HepG2 (cell line): ENCODE data around the gene TMEM132D. TPM values are rescaled to one million over a fixed set of nuclear protein-coding genes. Genes with fewer than 3 reads are reported as not detected.

Experiments
- ATAC-seq: fragments of 200-7000 bp; cut with Tn5 transposase; 3 replicates; pipeline ENCODE4 v1.9.1; 2020; ENCODE audit warnings: mild to moderate bottlenecking, moderate library complexity
- BruUV-seq: library from RNA; stranded (reverse); fragments of 400-500 nt; replicated peaks from 2 replicates; lab custom pipeline; 2021; lab: Mats Ljungman, UMichigan
- CTCF ChIA-PET: fragments of 300-600 bp; formaldehyde crosslinking; extraction: SDS; loops from one replicate; lab custom pipeline; 2021; ENCODE audit warnings: low total read pairs, inconsistent platforms, low intra/inter-chr PET ratio; lab: Yijun Ruan, JAX
- POLR2A ChIA-PET: fragments of 350-600 bp; sonication (Branson Sonifier 250); formaldehyde crosslinking; loops from one replicate; lab custom pipeline; 2020; ENCODE audit warnings: antibody characterized with exemption, inconsistent platforms; lab: Yijun Ruan, JAX
- DNase-seq: peaks from one replicate; pipeline ENCODE4 v3.0.0-alpha.2; 2015; ENCODE audit warnings: low spot score
- FAIRE-seq: peaks from 3 replicates; lab custom pipeline; 2011; peaks lifted over from hg19 to GRCh38; lab: Jason Lieb, UNC
- H2AFZ ChIP-seq: one replicate; pipeline ENCODE4 v1.6.1; 2011; ENCODE audit warnings: low read length, inconsistent platforms
- H3K27ac ChIP-seq: fragments of 300-600 bp; 3 replicates; pipeline ENCODE4 v1.8.0; 2011; ENCODE audit warnings: mixed run types, mild to moderate bottlenecking, mixed read lengths, low read length, inconsistent platforms; ENCODE audit not compliant: insufficient read depth; ENCODE audit errors: extremely low read length
- H3K27me3 ChIP-seq, 2 experiments: fragments of 200-600 bp in 1 of 2; 2 replicates in 1 of 2; 3 replicates in 1 of 2; pipeline versions ENCODE4 v1.6.0 to v1.8.0; 2011; ENCODE audit warnings: low read length in 2 of 2, mild to moderate bottlenecking in 2 of 2, moderate library complexity in 2 of 2, inconsistent platforms in 1 of 2; ENCODE audit not compliant: insufficient read depth in 2 of 2, control insufficient read depth in 1 of 2
- H3K36me3 ChIP-seq, 2 experiments: fragments of 200-600 bp in 1 of 2; replicated peaks in 1 of 2; 2 replicates in 1 of 2; 3 replicates in 1 of 2; pipeline versions ENCODE4 v1.5.1 to v1.8.0; 2011; ENCODE audit warnings: low read length in 2 of 2, inconsistent platforms in 1 of 2; ENCODE audit not compliant: insufficient read depth in 2 of 2, control insufficient read depth in 1 of 2
- H3K4me1 ChIP-seq: 2 replicates; pipeline ENCODE4 v1.5.1; 2012; ENCODE audit warnings: low read length, inconsistent platforms; ENCODE audit not compliant: insufficient read depth
- H3K4me2 ChIP-seq: 2 replicates; pipeline ENCODE4 v1.6.0; 2011; ENCODE audit warnings: low read depth, low read length, inconsistent platforms
- H3K4me3 ChIP-seq, 3 experiments: fragments of 200-600 bp in 1 of 3; sonication (generic), shearing (Covaris generic) in 1 of 3; replicated peaks in 1 of 3; 2 replicates each; pipeline ENCODE4 v1.5.1; 2011 to 2016; ENCODE audit warnings: low read length in 3 of 3, inconsistent platforms in 2 of 3, low read depth in 2 of 3, mild to moderate bottlenecking in 2 of 3, control low read depth in 1 of 3, mixed read lengths in 1 of 3; ENCODE audit not compliant: insufficient read depth in 1 of 3
- H3K79me2 ChIP-seq: one replicate; pipeline ENCODE4 v1.6.1; 2011; ENCODE audit warnings: low read length, inconsistent platforms; ENCODE audit not compliant: insufficient read depth
- H3K9ac ChIP-seq: 2 replicates; pipeline ENCODE4 v1.6.0; 2011; ENCODE audit warnings: mild to moderate bottlenecking, low read depth, low read length, inconsistent platforms; ENCODE audit not compliant: insufficient read depth
- H3K9me3 ChIP-seq: 2 replicates; pipeline ENCODE4 v1.5.1; 2012; ENCODE audit warnings: mild to moderate bottlenecking, low read length
- H4K20me1 ChIP-seq: 2 replicates; pipeline ENCODE4 v1.6.0; 2011; ENCODE audit warnings: inconsistent platforms, mild to moderate bottlenecking, low read length, moderate library complexity; ENCODE audit not compliant: insufficient read depth
- ARNT2 ChIP-seq: sonication (generic); formaldehyde crosslinking; IDR thresholded peaks from 2 replicates; pipeline ENCODE4 v1.8.0; 2022; ENCODE audit warnings: mild to moderate bottlenecking, low read depth, missing genetic modification reagents, moderate library complexity
- FOXP4 ChIP-seq: sonication (generic); formaldehyde crosslinking; IDR thresholded peaks from 2 replicates; pipeline ENCODE4 v1.4.0; 2020; ENCODE audit warnings: missing genetic modification reagents
- HNRNPK ChIP-seq: fragments of 200-400 bp; formaldehyde crosslinking; IDR thresholded peaks from 2 replicates; pipeline ENCODE4 v1.6.1; 2018; ENCODE audit warnings: low read length, low read depth, moderate library complexity, mild to moderate bottlenecking; ENCODE audit not compliant: poor library complexity, severe bottlenecking
- HOXA3 ChIP-seq: sonication (generic); formaldehyde crosslinking; IDR thresholded peaks from 2 replicates; pipeline ENCODE4 v1.5.0; 2020; ENCODE audit warnings: missing genetic modification reagents
- HOXA7 ChIP-seq: sonication (generic); formaldehyde crosslinking; IDR thresholded peaks from 2 replicates; pipeline ENCODE4 v1.8.1; 2022; ENCODE audit warnings: mild to moderate bottlenecking, missing genetic modification reagents, moderate library complexity
- JUN ChIP-seq: sonication (generic); formaldehyde crosslinking; IDR thresholded peaks from 2 replicates; pipeline ENCODE4 v1.4.0; 2020; ENCODE audit warnings: mild to moderate bottlenecking, missing genetic modification reagents
- KLF11 ChIP-seq: IDR thresholded peaks from 2 replicates; pipeline ENCODE4 v1.6.1; 2016; ENCODE audit warnings: missing compliant biosample characterization
- KMT2A ChIP-seq: sonication (generic); formaldehyde crosslinking; IDR thresholded peaks from 2 replicates; pipeline ENCODE4 v1.4.0; 2020; ENCODE audit warnings: missing genetic modification reagents
- MBNL3 ChIP-seq: fragments of 250-450 bp; sonication (Bioruptor Pico); conservative IDR thresholded peaks from 2 replicates; pipeline ENCODE4 v1.8.0; 2022; ENCODE audit warnings: mild to moderate bottlenecking, inconsistent platforms
- MIER3 ChIP-seq: IDR thresholded peaks from 2 replicates; pipeline ENCODE4 v1.6.1; 2016; ENCODE audit warnings: missing compliant biosample characterization, borderline replicate concordance
- NFYC ChIP-seq: IDR thresholded peaks from 2 replicates; pipeline ENCODE4 v1.6.1; 2016; ENCODE audit warnings: missing genetic modification reagents, missing compliant biosample characterization
- RCOR2 ChIP-seq: IDR thresholded peaks from 2 replicates; pipeline ENCODE4 v1.6.1; 2016; ENCODE audit warnings: missing biosample characterization, missing genetic modification reagents
- SMARCE1 ChIP-seq: fragments of 450-650 bp; IDR thresholded peaks from 2 replicates; pipeline ENCODE4 v1.6.1; 2017; ENCODE audit warnings: borderline replicate concordance
- ZBTB3 ChIP-seq: sonication (generic); formaldehyde crosslinking; IDR thresholded peaks from 2 replicates; pipeline ENCODE4 v1.4.0; 2020; ENCODE audit warnings: low read depth, mild to moderate bottlenecking, moderate library complexity, missing genetic modification reagents, borderline replicate concordance
- ZBTB37 ChIP-seq: sonication (generic); formaldehyde crosslinking; IDR thresholded peaks from 2 replicates; pipeline ENCODE4 v1.4.0; 2020; ENCODE audit warnings: mild to moderate bottlenecking, missing genetic modification reagents
- ZEB1 ChIP-seq: IDR thresholded peaks from 2 replicates; pipeline ENCODE4 v1.6.1; 2012; ENCODE audit warnings: mild to moderate bottlenecking, low read depth, inconsistent platforms; ENCODE audit not compliant: insufficient replicate concordance
- ZKSCAN1 ChIP-seq: fragments of 150-350 bp; IDR thresholded peaks from 2 replicates; pipeline ENCODE4 v1.6.1; 2014; ENCODE audit warnings: low read length
- ZNF205 ChIP-seq: IDR thresholded peaks from 2 replicates; pipeline ENCODE4 v1.6.1; 2018; ENCODE audit warnings: missing biosample characterization, missing genetic modification reagents
- ZNF280B ChIP-seq: sonication (generic); formaldehyde crosslinking; IDR thresholded peaks from 2 replicates; pipeline ENCODE4 v1.5.0; 2020; ENCODE audit warnings: missing genetic modification reagents, mild to moderate bottlenecking, borderline replicate concordance
- ZNF282 ChIP-seq: fragments of 450-650 bp; IDR thresholded peaks from 2 replicates; pipeline ENCODE4 v1.6.1; 2018; ENCODE audit not compliant: partially characterized antibody
- ZNF468 ChIP-seq: sonication (generic); formaldehyde crosslinking; IDR thresholded peaks from 2 replicates; pipeline ENCODE4 v1.8.0; 2022; ENCODE audit warnings: mild to moderate bottlenecking, moderate library complexity, missing genetic modification reagents
- ZNF563 ChIP-seq: sonication (generic); formaldehyde crosslinking; IDR thresholded peaks from 2 replicates; pipeline ENCODE4 v1.8.0; 2022; ENCODE audit warnings: mild to moderate bottlenecking, moderate library complexity, missing genetic modification reagents
- WGBS: methylation state at CpG from one replicate; pipeline ENCODE4 v1.1.6; 2017; ENCODE audit warnings: low lambda C conversion rate; 5-methylcytosine and 5-hydroxymethylcytosine counted together
- in situ Hi-C: cut with HindIII; loops from 2 replicates; pipeline ENCODE4 v1.10.0; 2017; ENCODE audit warnings: low pct_unique_long_range_greater_than_20kb; ENCODE audit not compliant: extremely low pct_ligation_motif_present
- intact Hi-C: fragments of 100-400 bp; cut with micrococcal nuclease; formaldehyde crosslinking; loops from one replicate; pipeline ENCODE4 v1.10.0; 2022; ENCODE audit not compliant: unreplicated experiment
- polyA plus RNA-seq, 8 experiments: library from polyadenylated mRNA; depleted of rRNA in 3 of 8; stranded (reverse) in 7 of 8; unstranded in 1 of 8; fragments of >200 nt; fragmentation: Illumina TruSeq in 4 of 8; extraction: Trizol in 4 of 8; gene quantifications; 2 replicates each; pipeline versions ENCODE4 v1.2.1 to v1.2.3, GENCODE V29; 2011 to 2016; ENCODE audit warnings: low read depth in 4 of 8, missing spikeins in 1 of 8, mixed read lengths in 1 of 8; ENCODE audit not compliant: insufficient read depth in 1 of 8
- total RNA-seq, 5 experiments: library from RNA; depleted of rRNA; stranded (reverse); fragments of >200 nt; fragmentation: Illumina TruSeq; extraction: Trizol; gene quantifications; 2 replicates each; pipeline ENCODE4 v1.2.3, GENCODE V29; 2016; ENCODE audit warnings: low read depth in 1 of 5

The TMEM132D gene
- total and polyA plus RNA-seq, 2 of the 13 experiments (the other 11 are each of a cell fraction or from before 2014, with no cell fraction given) = not detected

GRCh38 chr12:129494260-129494659 lies 409.6 kb downstream of the TMEM132D start (continued):
- TF ChIP-seq ZKSCAN1 (no peak), FOXP4 (CRISPR knock-in tag) (no peak), ZNF563 (CRISPR knock-in tag) (no peak), MIER3 (CRISPR knock-in tag) (no peak), ZBTB3 (CRISPR knock-in tag) (no peak), KMT2A (CRISPR knock-in tag) (no peak), HOXA7 (no peak), ZNF282 (no peak), HNRNPK (no peak), ARNT2 (CRISPR knock-in tag) (no peak)

GRCh38 chr12:129489100-129489676 lies 414.6 kb downstream of the TMEM132D start:
- Histone ChIP-seq H3K4me1 (no peaks in the 10 kb centered on the region), H3K9me3 (no peaks in the 10 kb centered on the region), H3K4me2 (no peak overlapping the region), H3K36me3 (no peaks in the 10 kb centered on the region), H3K27ac (no peak overlapping the region), H2AFZ (no peak overlapping the region), H3K79me2 (no peaks in the 10 kb centered on the region), H3K9ac (no peak overlapping the region), H4K20me1 (no peaks in the 10 kb centered on the region), H3K27me3 (peaks cover 0 to 3% of the 10 kb centered on the region in 2 experiments; a peak in 1 of 5 replicates), H3K4me3 (no peak overlapping the region)
- intact Hi-C loops (no loop called here), in situ Hi-C loops (no loop called here)
- WGBS = 0% methylated on average over 1 of the region's 1 CpG
- no peak for DNase-seq
- ATAC-seq = no peak
- ChIA-PET CTCF (no interaction called here), POLR2A (no interaction called here)
- BruUV-seq = no TSS peak
- FAIRE-seq = no peak
- no peak for TF ChIP-seq ZEB1
- no peak for TF ChIP-seq ZNF205 (CRISPR knock-in tag)
- no peak for TF ChIP-seq HOXA3 (CRISPR knock-in tag)
- no peak for TF ChIP-seq ZNF468 (CRISPR knock-in tag)
- TF ChIP-seq NFYC (CRISPR knock-in tag) = no peak
- TF ChIP-seq ZBTB37 (CRISPR knock-in tag) = no peak
- TF ChIP-seq SMARCE1 = no peak
- no peak for TF ChIP-seq MBNL3
- no peak for TF ChIP-seq ZNF280B (CRISPR knock-in tag)
- no peak for TF ChIP-seq HNRNPK
- no peak for TF ChIP-seq RCOR2 (CRISPR knock-in tag)
- TF ChIP-seq JUN (CRISPR knock-in tag) = no peak
- TF ChIP-seq KLF11 (CRISPR knock-in tag) = no peak
